ENCODE data around the gene NCKAP5.

DNA sequence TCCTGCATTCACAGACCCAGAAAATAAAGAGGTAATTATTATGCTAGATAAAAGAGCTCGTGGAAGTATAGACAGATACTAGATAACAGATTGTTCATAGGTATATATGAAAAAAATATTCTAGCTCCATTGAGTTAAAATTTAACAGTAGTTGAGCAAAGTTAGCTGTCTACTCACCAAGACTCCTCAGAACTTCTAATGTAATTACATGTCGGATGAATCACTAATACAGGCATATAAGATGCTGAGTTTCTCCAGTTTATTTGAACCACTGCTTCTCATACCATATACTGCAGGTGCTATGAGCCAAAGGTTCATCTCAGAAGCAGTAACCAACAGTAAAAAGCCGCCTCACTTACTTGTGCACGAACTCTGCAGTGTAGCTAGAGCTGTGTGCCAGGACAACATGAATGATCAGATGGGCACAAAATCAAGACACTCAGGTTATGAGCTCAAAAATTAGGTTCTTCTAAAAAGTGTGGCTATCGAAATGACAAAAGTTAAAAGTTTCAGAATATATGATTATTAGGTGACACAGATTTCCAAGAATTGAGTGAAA, 373.4 kb downstream of the NCKAP5 start:
- no peak for TF ChIP-seq CTCF (IDR thresholded peaks at IDR 0.05)
- TF ChIP-seq POLR2A (IDR thresholded peaks at IDR 0.05): no peak
